GM12878 (cell line): ENCODE measurements around the gene TMEM272. TPM values are rescaled to one million over a fixed set of nuclear protein-coding genes. Genes with fewer than 3 reads are reported as not detected.

Experiments used
- ATAC-seq: fragments of 200-7000 bp; cut with Tn5 transposase; 3 replicates; pipeline ENCODE4 v1.9.1; 2020; ENCODE audit warnings: mild to moderate bottlenecking, moderate library complexity
- BruUV-seq: library from RNA; stranded (reverse); fragments of 400-500 nt; replicated peaks from 2 replicates; lab custom pipeline; 2021; lab: Mats Ljungman, UMichigan
- CTCF ChIA-PET: fragments of 300-600 bp; sonication (Branson Sonifier 250); formaldehyde crosslinking; extraction: SDS; loops from one replicate; lab custom pipeline; 2021; ENCODE audit warnings: inconsistent platforms; lab: Yijun Ruan, JAX
- POLR2A ChIA-PET: fragments of 350-600 bp; formaldehyde crosslinking; extraction: SDS; loops from one replicate; lab custom pipeline; 2021; ENCODE audit warnings: inconsistent platforms; lab: Charles Lee
- RAD21 ChIA-PET: fragments of 300-600 bp; sonication (Branson Sonifier 250); formaldehyde crosslinking; loops from one replicate; lab custom pipeline; 2023; ENCODE audit warnings: antibody characterized with exemption; ENCODE audit not compliant: unreplicated experiment; lab: Charles Lee
- SMC1A ChIA-PET: fragments of 300-600 bp; sonication (Branson Sonifier 250); formaldehyde crosslinking; loops from one replicate; lab custom pipeline; 2023; ENCODE audit not compliant: unreplicated experiment, uncharacterized antibody; lab: Charles Lee
- DNase-seq: peaks from one replicate; pipeline ENCODE4 v3.0.0-alpha.2; 2011; ENCODE audit warnings: low read depth, low spot score
- FAIRE-seq: peaks from 3 replicates; lab custom pipeline; 2011; peaks lifted over from hg19 to GRCh38; lab: Jason Lieb, UNC
- H2AFZ ChIP-seq: 2 replicates; pipeline ENCODE4 v1.6.0; 2011; ENCODE audit warnings: low read depth, low read length, control low read depth; ENCODE audit not compliant: control insufficient read depth
- H3K27ac ChIP-seq: 2 replicates; pipeline ENCODE4 v1.5.1; 2011; ENCODE audit warnings: control low read depth; ENCODE audit not compliant: control insufficient read depth, insufficient read depth
- H3K27me3 ChIP-seq, 2 experiments: replicated peaks in 1 of 2; 2 replicates each; pipeline versions ENCODE4 v1.6.0 to v1.6.1; 2011; ENCODE audit warnings: low read length in 1 of 2; ENCODE audit not compliant: control insufficient read depth in 2 of 2, insufficient read depth in 2 of 2
- H3K36me3 ChIP-seq, 2 experiments: 2 replicates each; pipeline ENCODE4 v1.5.1; 2011; ENCODE audit warnings: low read length in 1 of 2; ENCODE audit not compliant: control insufficient read depth in 2 of 2, insufficient read depth in 2 of 2
- H3K4me1 ChIP-seq: 2 replicates; pipeline ENCODE4 v1.6.1; 2011; ENCODE audit warnings: mild to moderate bottlenecking, low read length, moderate library complexity, mixed read lengths; ENCODE audit not compliant: control insufficient read depth, insufficient read depth
- H3K4me2 ChIP-seq: 2 replicates; pipeline ENCODE4 v1.6.0; 2011; ENCODE audit warnings: control low read depth; ENCODE audit not compliant: control insufficient read depth, insufficient read depth
- H3K4me3 ChIP-seq: fragments of 200-600 bp; sonication (generic); 2 replicates; pipeline ENCODE4 v1.5.1; 2016
- H3K79me2 ChIP-seq: 2 replicates; pipeline ENCODE4 v1.6.0; 2011; ENCODE audit warnings: low read length; ENCODE audit not compliant: control insufficient read depth, insufficient read depth
- H3K9ac ChIP-seq: 2 replicates; pipeline ENCODE4 v1.8.0; 2011; ENCODE audit warnings: low read length, control low read depth, mixed read lengths; ENCODE audit not compliant: control insufficient read depth, insufficient read depth
- H3K9me3 ChIP-seq: replicated peaks from 3 replicates; pipeline ENCODE4 v1.5.1; 2011; ENCODE audit warnings: mild to moderate bottlenecking, low read length; ENCODE audit not compliant: control insufficient read depth, insufficient read depth
- H4K20me1 ChIP-seq: 2 replicates; pipeline ENCODE4 v1.6.0; 2011; ENCODE audit not compliant: control insufficient read depth, insufficient read depth
- FOXK2 ChIP-seq: fragments of 450-650 bp; IDR thresholded peaks from 2 replicates; pipeline ENCODE4 v1.6.1; 2017; ENCODE audit warnings: mild to moderate bottlenecking, moderate library complexity
- FOXM1 ChIP-seq: IDR thresholded peaks from 2 replicates; pipeline ENCODE4 v1.6.1; 2012; ENCODE audit warnings: low read depth, mild to moderate bottlenecking, inconsistent platforms, low read length, moderate library complexity
- HDGF ChIP-seq: fragments of 450-650 bp; IDR thresholded peaks from 2 replicates; pipeline ENCODE4 v1.6.1; 2016; ENCODE audit warnings: antibody characterized with exemption
- MAX ChIP-seq: IDR thresholded peaks from 2 replicates; pipeline ENCODE4 v1.6.1; 2012; ENCODE audit warnings: low read depth, low read length, improper control_type of control experiment
- NFIC ChIP-seq: IDR thresholded peaks from 2 replicates; pipeline ENCODE4 v1.6.1; 2012; ENCODE audit warnings: low read depth, mild to moderate bottlenecking, inconsistent platforms, low read length, moderate library complexity
- RUNX3 ChIP-seq: IDR thresholded peaks from 2 replicates; pipeline ENCODE4 v1.6.1; 2012; ENCODE audit warnings: low read length, inconsistent platforms
- SMAD5 ChIP-seq: IDR thresholded peaks from 2 replicates; pipeline ENCODE4 v1.6.1; 2016; ENCODE audit warnings: antibody characterized with exemption, low read depth
- SREBF2 ChIP-seq: IDR thresholded peaks from 2 replicates; pipeline ENCODE4 v1.6.1; 2012; ENCODE audit warnings: mild to moderate bottlenecking, low read length
- STAT3 ChIP-seq: IDR thresholded peaks from 2 replicates; pipeline ENCODE4 v1.6.1; 2011; ENCODE audit warnings: low read depth, low read length, improper control_type of control experiment
- TCF3 ChIP-seq: IDR thresholded peaks from 2 replicates; pipeline ENCODE4 v1.6.1; 2012; ENCODE audit warnings: low read depth, mild to moderate bottlenecking, low read length, borderline replicate concordance; ENCODE audit not compliant: insufficient read depth
- WRNIP1 ChIP-seq: IDR thresholded peaks from 2 replicates; pipeline ENCODE4 v1.6.1; 2011; ENCODE audit warnings: low read depth, low read length, improper control_type of control experiment, borderline replicate concordance
- ZBED1 ChIP-seq: IDR thresholded peaks from 2 replicates; pipeline ENCODE4 v1.6.1; 2016; ENCODE audit warnings: borderline replicate concordance
- ZNF217 ChIP-seq: fragments of 450-650 bp; IDR thresholded peaks from 2 replicates; pipeline ENCODE4 v1.6.1; 2017; ENCODE audit warnings: antibody characterized with exemption, mild to moderate bottlenecking
- WGBS: methylation state at CpG from one replicate; pipeline ENCODE4 v1.1.6; 2016; ENCODE audit warnings: low lambda C conversion rate; ENCODE audit not compliant: insufficient replicate concordance, insufficient coverage; ENCODE audit errors: missing lambda C conversion rate; 5-methylcytosine and 5-hydroxymethylcytosine counted together
- in situ Hi-C: fragments of 300-500 bp; cut with MboI; formaldehyde crosslinking; loops from 9 replicates; pipeline ENCODE4 v1.14.3; 2018; ENCODE audit warnings: mixed read lengths
- intact Hi-C: fragments of 100-400 bp; cut with micrococcal nuclease; formaldehyde crosslinking; loops from one replicate; pipeline ENCODE4 v1.14.2; 2022; ENCODE audit not compliant: unreplicated experiment
- polyA plus RNA-seq, 11 experiments: library from polyadenylated mRNA; depleted of rRNA in 4 of 11; unstranded in 6 of 11; stranded (reverse) in 5 of 11; fragments of >200 nt; fragmentation: Nextera tagmentation in 4 of 11; fragmentation: Illumina TruSeq in 1 of 11; extraction: Ambion mirVana in 4 of 11; extraction: Trizol in 1 of 11; gene quantifications; 1 replicate in 1 of 11; 2 replicates in 10 of 11; pipeline versions ENCODE4 v1.2.1 to v1.2.3, GENCODE V29; 2011 to 2016; ENCODE audit warnings: inconsistent platforms in 2 of 11, missing spikeins in 2 of 11, low read depth in 1 of 11
- total RNA-seq, 4 experiments: library from RNA; depleted of rRNA in 3 of 4; stranded (reverse); fragments of >200 nt in 3 of 4; fragmentation: Illumina TruSeq in 1 of 4; extraction: Trizol in 1 of 4; gene quantifications; 2 replicates each; pipeline versions ENCODE4 v1.2.1 to v1.2.3, GENCODE V29; 2013 to 2021
- TF ChIP-seq, protein P1 (sequence below): fragments of 450-650 bp; IDR thresholded peaks from 2 replicates; pipeline ENCODE4 v1.6.1; 2017; ENCODE audit warnings: mild to moderate bottlenecking
- TF ChIP-seq, protein P2 (sequence below): fragments of 450-650 bp; IDR thresholded peaks from 2 replicates; pipeline ENCODE4 v1.6.1; 2016; ENCODE audit warnings: mild to moderate bottlenecking, moderate library complexity, borderline replicate concordance

TMEM272 gene
- total and polyA plus RNA-seq, 10 of the 15 experiments (the other 5 are each of a cell fraction or from before 2014, with no cell fraction given): 0.01 to 0.04 TPM; not detected in 8

DNA sequence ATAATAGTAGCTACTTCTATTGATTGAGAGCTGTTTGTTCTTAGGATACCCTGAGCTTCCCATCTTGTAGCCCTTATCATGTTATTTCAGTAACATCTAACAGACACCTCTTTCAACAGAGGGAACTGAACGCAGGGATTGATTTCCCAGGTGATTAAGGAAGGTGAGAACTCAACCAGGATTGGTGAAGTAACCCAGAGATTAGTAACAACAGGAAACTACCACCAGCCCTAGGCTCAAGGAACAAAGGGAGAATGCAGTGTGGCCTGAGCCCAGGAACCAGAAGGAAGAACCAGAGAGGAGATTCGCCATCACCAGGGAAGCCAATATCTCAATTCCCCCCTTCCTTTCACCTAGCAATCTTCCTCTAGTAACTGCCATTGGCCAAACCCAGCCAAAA is 49.6 kb downstream of the TMEM272 start:
- Histone ChIP-seq H3K27me3 (no peaks in the 10 kb centered on the region), H3K9me3 (no peaks in the 10 kb centered on the region), H4K20me1 (no peaks in the 10 kb centered on the region), H3K79me2 (no peaks in the 10 kb centered on the region), H3K27ac (no peak overlapping the region), H3K4me2 (no peak overlapping the region), H3K9ac (no peak overlapping the region), H3K4me1 (peaks cover 27% of the 10 kb centered on the region), H3K36me3 (no peaks in the 10 kb centered on the region), H2AFZ (no peak overlapping the region), H3K4me3 (no peak overlapping the region)
- TF ChIP-seq SREBF2: no peak
- no peak for TF ChIP-seq ZBED1
- TF ChIP-seq, protein P1, sequence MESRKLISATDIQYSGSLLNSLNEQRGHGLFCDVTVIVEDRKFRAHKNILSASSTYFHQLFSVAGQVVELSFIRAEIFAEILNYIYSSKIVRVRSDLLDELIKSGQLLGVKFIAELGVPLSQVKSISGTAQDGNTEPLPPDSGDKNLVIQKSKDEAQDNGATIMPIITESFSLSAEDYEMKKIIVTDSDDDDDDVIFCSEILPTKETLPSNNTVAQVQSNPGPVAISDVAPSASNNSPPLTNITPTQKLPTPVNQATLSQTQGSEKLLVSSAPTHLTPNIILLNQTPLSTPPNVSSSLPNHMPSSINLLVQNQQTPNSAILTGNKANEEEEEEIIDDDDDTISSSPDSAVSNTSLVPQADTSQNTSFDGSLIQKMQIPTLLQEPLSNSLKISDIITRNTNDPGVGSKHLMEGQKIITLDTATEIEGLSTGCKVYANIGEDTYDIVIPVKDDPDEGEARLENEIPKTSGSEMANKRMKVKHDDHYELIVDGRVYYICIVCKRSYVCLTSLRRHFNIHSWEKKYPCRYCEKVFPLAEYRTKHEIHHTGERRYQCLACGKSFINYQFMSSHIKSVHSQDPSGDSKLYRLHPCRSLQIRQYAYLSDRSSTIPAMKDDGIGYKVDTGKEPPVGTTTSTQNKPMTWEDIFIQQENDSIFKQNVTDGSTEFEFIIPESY: no peak
- TF ChIP-seq TCF3: no peak
- no peak for TF ChIP-seq WRNIP1
- TF ChIP-seq HDGF: no peak
- TF ChIP-seq NFIC: no peak
- no peak for TF ChIP-seq FOXM1
- TF ChIP-seq FOXK2: no peak
- no peak for TF ChIP-seq STAT3
- TF ChIP-seq ZNF217: no peak
- no peak for TF ChIP-seq MAX
- TF ChIP-seq RUNX3: no peak
- TF ChIP-seq SMAD5: no peak
- TF ChIP-seq, protein P2, sequence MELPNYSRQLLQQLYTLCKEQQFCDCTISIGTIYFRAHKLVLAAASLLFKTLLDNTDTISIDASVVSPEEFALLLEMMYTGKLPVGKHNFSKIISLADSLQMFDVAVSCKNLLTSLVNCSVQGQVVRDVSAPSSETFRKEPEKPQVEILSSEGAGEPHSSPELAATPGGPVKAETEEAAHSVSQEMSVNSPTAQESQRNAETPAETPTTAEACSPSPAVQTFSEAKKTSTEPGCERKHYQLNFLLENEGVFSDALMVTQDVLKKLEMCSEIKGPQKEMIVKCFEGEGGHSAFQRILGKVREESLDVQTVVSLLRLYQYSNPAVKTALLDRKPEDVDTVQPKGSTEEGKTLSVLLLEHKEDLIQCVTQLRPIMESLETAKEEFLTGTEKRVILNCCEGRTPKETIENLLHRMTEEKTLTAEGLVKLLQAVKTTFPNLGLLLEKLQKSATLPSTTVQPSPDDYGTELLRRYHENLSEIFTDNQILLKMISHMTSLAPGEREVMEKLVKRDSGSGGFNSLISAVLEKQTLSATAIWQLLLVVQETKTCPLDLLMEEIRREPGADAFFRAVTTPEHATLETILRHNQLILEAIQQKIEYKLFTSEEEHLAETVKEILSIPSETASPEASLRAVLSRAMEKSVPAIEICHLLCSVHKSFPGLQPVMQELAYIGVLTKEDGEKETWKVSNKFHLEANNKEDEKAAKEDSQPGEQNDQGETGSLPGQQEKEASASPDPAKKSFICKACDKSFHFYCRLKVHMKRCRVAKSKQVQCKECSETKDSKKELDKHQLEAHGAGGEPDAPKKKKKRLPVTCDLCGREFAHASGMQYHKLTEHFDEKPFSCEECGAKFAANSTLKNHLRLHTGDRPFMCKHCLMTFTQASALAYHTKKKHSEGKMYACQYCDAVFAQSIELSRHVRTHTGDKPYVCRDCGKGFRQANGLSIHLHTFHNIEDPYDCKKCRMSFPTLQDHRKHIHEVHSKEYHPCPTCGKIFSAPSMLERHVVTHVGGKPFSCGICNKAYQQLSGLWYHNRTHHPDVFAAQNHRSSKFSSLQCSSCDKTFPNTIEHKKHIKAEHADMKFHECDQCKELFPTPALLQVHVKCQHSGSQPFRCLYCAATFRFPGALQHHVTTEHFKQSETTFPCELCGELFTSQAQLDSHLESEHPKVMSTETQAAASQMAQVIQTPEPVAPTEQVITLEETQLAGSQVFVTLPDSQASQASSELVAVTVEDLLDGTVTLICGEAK: no peak
- ChIA-PET RAD21 (interaction anchor here (0.8 to 10.2 kb wide), 15 partner anchors 8 to 671 kb away, joined by 3 to 104 read pairs (median 5); partner anchors contain the start of gene INTS6), CTCF (interaction anchor here (0.8 to 8.9 kb wide), 19 partner anchors 8 to 671 kb away, joined by 3 to 152 read pairs (median 8); no protein-coding TSS in a partner anchor), SMC1A (interaction anchor here (0.8 to 7.2 kb wide), 23 partner anchors 9 to 671 kb away, joined by 3 to 71 read pairs (median 5); partner anchors contain the start of gene INTS6), POLR2A (interaction anchor here (0.7 to 1.0 kb wide), 4 partner anchors 9 to 375 kb away, joined by 3 to 5 read pairs (median 3); no protein-coding TSS in a partner anchor)
- DNase-seq: no peak
- 100% methylated on average over 2 of the region's 2 CpGs for WGBS
- no peak for FAIRE-seq
- in situ Hi-C loops: loop anchor here (5.0 kb wide), 2 partner anchors 353 to 673 kb away; no protein-coding TSS in a partner anchor
- ATAC-seq: no peak
- BruUV-seq: no TSS peak
- intact Hi-C loops: loop anchor here (2.0 to 5.0 kb wide), 2 partner anchors 211 to 508 kb away; partner anchors contain the start of gene WDFY2
